Measurements from ENCODE around the gene ADCY3. TPM values are rescaled to one million over a fixed set of nuclear protein-coding genes. Genes with fewer than 3 reads are reported as not detected.

Gene ADCY3
- total RNA-seq, 2 experiments from 2014 or later: 59.5 to 92.8 TPM

DNA sequence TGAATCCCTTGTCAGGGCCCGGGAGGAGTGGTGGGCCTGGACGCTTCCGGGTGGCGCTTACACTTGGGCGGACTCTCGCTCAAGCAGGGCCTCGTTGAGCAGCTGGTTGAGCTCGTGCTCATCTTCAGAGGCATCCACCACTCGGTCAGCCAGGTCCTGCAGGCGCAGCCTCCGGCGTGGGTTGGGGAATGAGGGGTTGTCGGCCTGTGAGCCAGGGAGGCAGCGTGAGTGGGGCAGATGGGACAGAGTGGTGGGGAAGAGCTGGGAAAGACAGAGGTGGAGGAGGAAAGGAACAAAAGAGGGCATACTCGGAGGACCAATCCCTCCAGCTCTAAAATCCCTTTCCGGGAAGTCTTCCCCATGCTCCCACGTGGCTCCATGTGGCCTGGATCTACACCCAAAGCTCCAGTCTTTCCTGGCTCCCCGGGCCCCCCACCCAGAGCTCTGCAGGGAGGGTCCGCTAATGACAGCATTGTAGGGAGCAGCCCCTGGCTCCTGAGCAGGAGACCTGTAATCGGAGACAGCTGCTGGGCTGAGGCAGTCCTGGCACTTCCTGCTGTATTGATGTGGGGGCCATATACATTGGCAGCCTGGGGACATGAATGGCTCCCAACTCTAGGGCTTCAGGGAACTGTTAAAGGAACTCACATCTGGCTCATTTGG lies 85.2 kb downstream of the ADCY3 start:
- Mint-ChIP-seq H3K36me3 (ENCODE audit: low read depth) (peaks cover 16% of the 10 kb centered on the region), H3K27me3 (no peaks in the 10 kb centered on the region), H3K4me3 (no peak overlapping the region), H3K27ac (no peak overlapping the region), H3K9me3 (ENCODE audit: low read depth) (no peaks in the 10 kb centered on the region), H3K4me1 (no peaks in the 10 kb centered on the region)
- ChIA-PET POLR2A (no interaction called here), CTCF (no interaction called here)
- intact Hi-C loops (cut with DNase I, micrococcal nuclease): no loop called here
- no peak for ATAC-seq
- no peak for DNase-seq

DNA sequence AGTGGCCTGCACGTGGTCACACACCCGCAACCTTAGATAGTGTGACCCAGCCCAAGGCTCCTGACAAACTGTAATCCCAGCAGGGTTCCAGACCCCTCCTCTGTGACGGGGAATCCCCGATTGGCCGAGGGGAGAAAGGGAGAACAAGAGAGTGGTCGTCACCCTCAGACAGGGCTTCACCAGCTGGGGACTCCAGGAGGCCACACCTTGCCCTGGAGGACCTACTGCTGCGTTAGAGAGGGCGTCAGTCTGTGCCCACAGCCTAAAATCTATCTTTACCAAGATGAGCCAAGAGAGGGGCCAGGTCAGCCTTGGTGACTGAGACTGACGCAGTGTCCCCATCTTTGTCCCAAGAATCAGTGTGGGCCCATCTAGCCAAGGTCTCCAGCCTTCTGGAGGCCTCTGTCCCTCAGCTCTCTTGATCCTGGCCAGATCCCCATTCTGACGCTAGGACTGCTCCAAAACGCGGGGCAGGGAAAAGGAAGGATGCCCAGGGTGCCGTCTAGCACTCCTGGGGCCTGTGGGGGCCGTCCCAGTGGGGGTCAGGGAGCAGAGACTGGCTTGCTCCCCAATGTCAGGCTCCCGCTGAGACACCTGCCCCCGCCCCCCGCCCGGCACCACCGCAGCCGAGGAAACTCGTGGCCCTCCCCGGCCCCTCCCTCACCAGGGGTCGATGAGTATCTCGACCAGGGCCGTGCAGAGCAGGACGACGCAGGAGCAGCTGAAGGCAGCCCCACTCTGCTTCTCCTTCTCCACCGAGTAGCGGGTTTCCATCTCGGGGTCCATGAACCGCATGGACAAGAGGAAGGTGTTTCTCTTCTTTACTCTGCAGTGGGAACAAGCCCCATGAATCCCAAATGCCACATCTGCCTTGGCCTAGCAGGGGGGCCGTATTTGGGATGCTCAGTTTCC lies 86.0 kb downstream of the ADCY3 start:
- H3K4me1 Mint-ChIP-seq: no peaks in the 10 kb centered on the region
- CTCF ChIA-PET: no interaction called here
- intact Hi-C loops (cut with DNase I, micrococcal nuclease): no loop called here
- POLR2A ChIA-PET: no interaction called here
- H3K27me3 Mint-ChIP-seq: no peaks in the 10 kb centered on the region
- peaks cover 16% of the 10 kb centered on the region for H3K36me3 Mint-ChIP-seq (ENCODE audit: low read depth)
- ATAC-seq: no peak
- DNase-seq: no peak
- no peak overlapping the region for H3K4me3 Mint-ChIP-seq
- H3K27ac Mint-ChIP-seq: no peak overlapping the region
- no peaks in the 10 kb centered on the region for H3K9me3 Mint-ChIP-seq (ENCODE audit: low read depth)

DNA sequence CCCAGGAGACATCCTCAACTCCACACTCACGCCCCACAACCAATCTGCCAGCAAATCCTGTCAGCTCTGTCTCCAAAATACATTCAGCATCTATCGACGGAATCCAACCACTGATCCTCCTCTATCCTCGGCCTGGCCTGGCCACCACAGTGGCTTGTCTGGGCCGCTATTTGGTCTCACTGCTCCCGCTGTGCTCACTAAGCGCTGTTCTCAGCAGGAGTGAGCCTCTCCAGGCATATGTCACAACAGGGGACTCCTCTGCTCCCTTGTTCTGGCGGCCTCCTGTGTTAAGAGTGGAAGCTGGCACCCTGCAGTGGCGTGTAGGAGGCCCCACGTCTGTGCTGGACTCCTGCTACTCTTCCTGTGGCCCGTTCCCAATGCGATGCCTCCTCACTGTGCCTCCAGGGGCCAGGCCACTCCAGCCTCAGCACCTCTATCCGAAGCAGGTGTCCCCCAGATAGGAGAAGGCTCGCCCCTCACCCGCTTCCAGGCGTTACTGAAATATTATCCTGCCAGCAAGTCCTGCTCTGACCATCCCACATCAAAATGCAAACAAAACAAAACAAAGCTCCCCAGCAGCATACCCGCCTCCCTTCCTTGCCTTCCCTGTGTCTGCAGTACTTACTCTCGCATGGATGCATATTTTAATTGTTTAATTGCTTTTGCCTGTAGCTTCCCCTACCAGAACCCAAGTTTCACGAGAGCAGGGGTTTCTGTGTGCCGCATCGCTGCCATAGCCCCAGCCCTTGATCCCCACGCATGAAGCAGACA lies 86.9 kb downstream of the ADCY3 start:
- Mint-ChIP-seq H3K27me3 (no peaks in the 10 kb centered on the region), H3K4me3 (no peak overlapping the region), H3K9me3 (ENCODE audit: low read depth) (no peaks in the 10 kb centered on the region), H3K4me1 (no peaks in the 10 kb centered on the region), H3K27ac (no peak overlapping the region), H3K36me3 (ENCODE audit: low read depth) (peaks cover 16% of the 10 kb centered on the region)
- CTCF ChIA-PET: no interaction called here
- POLR2A ChIA-PET: no interaction called here
- DNase-seq: no peak
- intact Hi-C loops (cut with DNase I, micrococcal nuclease): no loop called here
- ATAC-seq: no peak

DNA sequence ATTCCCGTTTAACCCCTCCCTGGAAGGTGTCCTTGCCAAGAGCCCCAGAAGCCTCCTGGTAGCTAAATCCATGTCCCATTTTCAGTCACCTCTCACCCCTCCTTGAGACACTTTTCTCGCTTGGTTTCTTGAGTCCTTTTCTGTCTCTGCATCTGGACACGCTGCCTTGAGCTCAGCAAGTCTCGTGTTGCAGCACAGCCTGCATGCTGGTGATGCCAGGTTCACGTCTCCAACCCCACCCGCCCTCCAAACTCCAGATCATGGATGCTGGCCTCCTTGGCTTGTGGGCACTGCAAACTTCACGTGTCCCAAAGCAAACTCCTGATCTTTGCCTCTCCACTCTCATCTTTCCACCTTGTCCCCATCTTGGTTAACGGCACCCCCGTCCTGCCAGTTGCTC lies 87.5 kb downstream of the ADCY3 start:
- ChIA-PET POLR2A (no interaction called here), CTCF (no interaction called here)
- H3K36me3 Mint-ChIP-seq (ENCODE audit: low read depth): peaks cover 20% of the 10 kb centered on the region
- no peaks in the 10 kb centered on the region for H3K9me3 Mint-ChIP-seq (ENCODE audit: low read depth)
- H3K27me3 Mint-ChIP-seq: no peaks in the 10 kb centered on the region
- no peak overlapping the region for H3K4me3 Mint-ChIP-seq
- DNase-seq (no peak), ATAC-seq (no peak)
- no peaks in the 10 kb centered on the region for H3K4me1 Mint-ChIP-seq
- H3K27ac Mint-ChIP-seq: no peak overlapping the region
- intact Hi-C loops (cut with DNase I, micrococcal nuclease): no loop called here

DNA sequence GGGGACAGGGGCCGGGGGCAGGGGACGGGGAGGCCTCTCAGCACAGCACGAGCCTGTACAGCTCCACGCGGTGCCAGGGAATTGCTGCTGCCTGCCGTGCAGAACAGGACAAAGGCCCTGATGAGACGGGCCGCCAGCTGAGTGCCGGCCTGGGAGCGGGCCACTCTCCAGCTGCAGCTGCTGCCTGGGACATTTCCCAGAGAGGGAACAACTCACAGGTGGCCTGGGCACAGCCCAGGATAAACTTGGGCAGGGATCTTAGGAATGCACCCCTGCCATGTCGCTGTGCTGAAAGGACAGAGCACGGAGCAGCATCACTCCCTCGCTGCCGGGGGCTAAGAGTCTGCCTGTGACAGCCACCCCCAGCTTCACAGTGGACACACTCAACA lies 88.0 kb downstream of the ADCY3 start:
- ChIA-PET CTCF (no interaction called here), POLR2A (no interaction called here)
- H3K27ac Mint-ChIP-seq: no peak overlapping the region
- ATAC-seq (no peak), DNase-seq (no peak)
- peaks cover 21% of the 10 kb centered on the region for H3K36me3 Mint-ChIP-seq (ENCODE audit: low read depth)
- no peak overlapping the region for H3K4me3 Mint-ChIP-seq
- intact Hi-C loops (cut with DNase I, micrococcal nuclease): no loop called here
- H3K27me3 Mint-ChIP-seq: no peaks in the 10 kb centered on the region
- H3K4me1 Mint-ChIP-seq: peaks cover 4% of the 10 kb centered on the region
- no peaks in the 10 kb centered on the region for H3K9me3 Mint-ChIP-seq (ENCODE audit: low read depth)

DNA sequence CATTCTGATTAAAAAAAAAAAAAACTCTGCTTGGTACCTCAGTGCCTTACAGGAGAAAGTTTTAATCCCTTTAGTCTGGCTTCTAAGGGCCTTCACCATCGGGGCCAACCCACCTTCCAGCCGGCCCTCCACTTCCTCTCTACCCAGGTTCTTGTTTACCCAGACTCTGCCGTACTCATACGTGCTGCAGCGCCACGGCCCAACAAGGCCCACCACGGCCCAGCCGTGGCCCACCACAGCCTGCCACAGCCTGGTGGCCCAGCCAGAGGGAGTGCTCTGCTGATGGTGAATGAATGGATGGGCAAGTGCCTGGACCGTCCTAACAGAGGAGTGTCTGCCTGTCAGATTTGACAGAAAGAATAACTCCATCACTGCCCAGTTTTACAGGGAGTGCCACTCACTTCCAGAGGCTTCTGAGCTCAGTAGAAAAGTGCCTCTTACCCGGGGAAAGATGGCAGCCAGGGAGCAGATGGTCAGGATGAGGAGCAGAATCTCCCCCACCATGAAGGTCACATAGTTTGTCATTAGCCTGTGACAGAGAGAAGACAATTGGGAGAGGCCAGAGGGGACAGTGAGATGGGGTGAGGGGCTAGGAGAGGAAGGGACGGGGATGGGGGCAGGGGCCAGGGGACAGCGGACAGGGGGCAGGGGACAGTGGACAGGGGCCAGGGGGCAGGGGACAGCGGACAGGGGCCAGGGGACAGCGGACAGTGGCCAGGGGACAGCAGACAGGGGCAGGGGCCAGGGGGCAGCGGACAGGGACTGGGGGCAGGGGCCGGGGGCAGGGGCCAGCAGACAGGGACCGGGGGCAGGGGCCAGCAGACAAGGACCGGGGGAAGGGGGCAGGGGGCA lies 88.6 kb downstream of the ADCY3 start:
- Mint-ChIP-seq H3K4me3 (no peak overlapping the region), H3K27me3 (no peaks in the 10 kb centered on the region), H3K36me3 (ENCODE audit: low read depth) (peaks cover 22% of the 10 kb centered on the region), H3K4me1 (peaks cover 11% of the 10 kb centered on the region), H3K27ac (no peak overlapping the region), H3K9me3 (ENCODE audit: low read depth) (no peaks in the 10 kb centered on the region)
- ATAC-seq (no peak), DNase-seq (no peak)
- ChIA-PET CTCF (no interaction called here), POLR2A (no interaction called here)
- intact Hi-C loops (cut with DNase I, micrococcal nuclease): no loop called here

DNA sequence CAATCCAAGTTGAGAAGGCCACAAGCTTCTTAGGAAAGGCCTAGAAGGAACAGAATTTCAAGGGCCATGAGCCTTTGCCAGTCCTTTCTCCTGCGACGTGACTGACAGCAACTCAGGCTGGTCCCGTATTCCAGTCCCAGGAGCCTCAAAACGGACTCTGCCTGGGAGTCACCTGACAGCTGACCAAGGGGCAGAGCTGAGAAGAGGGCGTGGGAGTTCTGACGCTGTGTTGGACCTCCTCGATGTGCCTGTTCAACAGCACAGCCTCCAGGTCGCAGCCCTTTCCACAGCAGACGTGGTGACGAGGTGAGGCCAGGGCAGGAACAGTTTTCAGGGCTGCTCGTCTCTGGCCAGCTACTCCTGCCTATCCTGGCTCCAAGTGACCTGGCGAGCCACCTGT lies 89.3 kb downstream of the ADCY3 start:
- Mint-ChIP-seq H3K36me3 (ENCODE audit: low read depth) (peaks cover 22% of the 10 kb centered on the region), H3K9me3 (ENCODE audit: low read depth) (no peaks in the 10 kb centered on the region), H3K4me1 (peaks cover 17% of the 10 kb centered on the region), H3K27ac (no peak overlapping the region), H3K27me3 (no peaks in the 10 kb centered on the region), H3K4me3 (no peak overlapping the region)
- CTCF ChIA-PET: no interaction called here
- ATAC-seq (no peak), DNase-seq (no peak)
- intact Hi-C loops (cut with DNase I, micrococcal nuclease): no loop called here
- POLR2A ChIA-PET: no interaction called here

DNA sequence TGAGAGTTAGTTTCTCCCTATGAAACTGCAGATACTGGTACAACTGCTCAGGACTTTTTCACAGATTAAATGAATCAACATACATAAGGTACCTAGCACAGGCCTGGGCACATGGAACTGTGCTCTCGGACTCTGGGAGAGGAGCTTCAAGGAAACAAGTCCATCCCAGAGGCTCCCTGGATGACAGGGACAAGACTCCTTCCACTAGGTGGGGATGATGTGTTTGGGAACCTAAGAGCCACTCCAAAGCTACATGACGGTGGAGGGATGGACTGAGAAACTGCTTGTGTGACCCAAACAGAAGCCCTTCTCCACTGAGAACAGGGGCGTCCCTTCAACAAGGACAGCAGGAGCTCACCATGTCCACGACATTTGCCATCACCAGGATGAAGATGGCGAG lies 89.7 kb downstream of the ADCY3 start:
- Mint-ChIP-seq H3K27me3 (no peaks in the 10 kb centered on the region), H3K9me3 (ENCODE audit: low read depth) (no peaks in the 10 kb centered on the region), H3K4me3 (no peak overlapping the region), H3K36me3 (ENCODE audit: low read depth) (peaks cover 26% of the 10 kb centered on the region), H3K27ac (no peak overlapping the region), H3K4me1 (peaks cover 20% of the 10 kb centered on the region)
- ATAC-seq (no peak), DNase-seq (no peak)
- intact Hi-C loops (cut with DNase I, micrococcal nuclease): no loop called here
- ChIA-PET CTCF (no interaction called here), POLR2A (no interaction called here)

DNA sequence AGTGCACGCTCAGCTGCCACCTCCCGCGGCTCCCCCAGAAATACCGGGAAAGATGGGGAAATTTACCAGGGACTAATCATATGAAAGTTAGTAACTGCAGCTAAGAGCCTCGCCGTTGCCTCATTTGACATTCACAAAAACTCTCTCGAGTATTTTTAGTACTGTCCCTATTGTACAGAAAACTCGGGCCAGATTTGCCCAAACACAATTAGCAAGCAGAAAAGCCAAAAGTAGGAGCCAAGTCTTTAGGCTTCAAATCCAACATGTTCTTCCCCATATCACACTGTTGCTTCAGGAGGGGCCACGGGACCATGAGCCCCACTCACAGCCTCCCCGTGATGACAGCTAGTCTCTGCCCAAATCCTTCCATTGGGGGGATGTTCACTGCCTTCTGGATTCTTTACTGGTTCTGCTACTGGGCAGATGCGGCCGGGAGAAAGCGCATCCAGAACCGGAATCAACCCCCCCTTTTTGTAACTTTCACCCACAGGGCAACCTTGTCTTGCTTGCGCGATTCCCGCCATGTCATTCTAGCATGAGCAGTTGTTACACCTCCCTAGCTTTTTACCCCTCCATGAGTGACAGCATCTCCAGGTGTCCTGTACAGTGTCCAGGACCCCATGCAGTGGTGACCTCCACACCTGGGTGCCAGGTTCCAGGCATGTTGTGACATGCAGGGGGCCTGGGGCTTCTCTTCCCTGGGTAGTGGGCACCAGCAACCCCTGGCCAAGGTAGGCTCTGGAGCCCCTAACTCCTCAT lies 91.6 kb downstream of the ADCY3 start:
- DNase-seq: no peak
- Mint-ChIP-seq H3K4me3 (no peak overlapping the region), H3K9me3 (ENCODE audit: low read depth) (no peaks in the 10 kb centered on the region), H3K4me1 (peaks cover 20% of the 10 kb centered on the region), H3K36me3 (ENCODE audit: low read depth) (peaks cover 34% of the 10 kb centered on the region), H3K27ac (no peak overlapping the region), H3K27me3 (no peaks in the 10 kb centered on the region)
- ATAC-seq: no peak
- CTCF ChIA-PET: interaction anchor here (0.6 to 4.1 kb wide), 29 partner anchors 9 to 957 kb away, joined by 3 to 67 read pairs (median 4); partner anchors contain the start of gene ATAD2B
- intact Hi-C loops (cut with DNase I, micrococcal nuclease): no loop called here
- POLR2A ChIA-PET: no interaction called here

DNA sequence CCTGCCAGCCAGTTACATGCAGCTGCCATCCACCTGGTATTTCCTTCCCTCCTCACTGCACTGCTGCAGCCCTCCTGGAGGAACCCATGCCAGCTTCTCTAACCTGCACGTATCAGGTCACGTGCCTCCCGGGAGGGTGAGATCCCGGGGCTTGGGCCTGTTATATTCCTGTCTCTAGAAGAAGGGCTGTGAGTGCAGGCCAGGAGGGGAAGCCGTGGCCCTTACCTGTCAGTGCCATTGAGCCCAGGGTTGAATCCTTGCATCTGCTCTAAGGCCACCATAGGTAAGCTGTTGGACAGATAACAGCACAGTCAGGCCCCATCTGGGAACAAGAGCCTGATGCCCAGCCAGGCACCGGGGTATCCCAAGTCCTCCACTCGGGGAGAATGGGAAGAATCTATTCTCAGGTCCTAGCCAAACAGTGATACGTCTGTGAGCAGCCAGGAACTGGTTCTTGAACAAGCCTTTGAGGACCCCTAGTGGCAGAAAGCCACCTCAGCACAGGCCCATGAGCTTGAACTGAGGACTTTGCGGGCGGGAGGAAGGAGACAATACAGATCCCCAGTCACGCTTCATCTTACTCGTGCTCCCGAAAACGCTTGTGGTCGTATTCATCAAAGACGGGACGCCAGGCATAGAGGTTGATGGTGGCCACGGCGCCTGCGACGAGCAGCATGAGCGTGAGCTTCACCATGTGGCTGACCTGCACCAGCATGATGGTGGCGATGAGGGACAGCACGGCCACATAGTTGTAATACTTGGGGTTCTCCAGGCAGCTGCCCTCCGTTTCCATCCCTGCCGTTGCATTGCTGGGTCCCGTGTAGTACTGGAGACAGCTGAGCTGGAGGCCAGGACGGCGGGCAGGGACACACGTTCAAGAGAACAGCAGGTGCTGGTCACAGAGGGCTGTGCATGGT lies 92.5 kb downstream of the ADCY3 start:
- Mint-ChIP-seq H3K27ac (no peak overlapping the region), H3K9me3 (ENCODE audit: low read depth) (no peaks in the 10 kb centered on the region), H3K4me3 (no peak overlapping the region), H3K36me3 (ENCODE audit: low read depth) (peaks cover 39% of the 10 kb centered on the region), H3K27me3 (no peaks in the 10 kb centered on the region), H3K4me1 (peaks cover 20% of the 10 kb centered on the region)
- ChIA-PET POLR2A (no interaction called here), CTCF (interaction anchor here (0.5 to 4.1 kb wide), 29 partner anchors 9 to 957 kb away, joined by 3 to 67 read pairs (median 4); partner anchors contain the start of gene ATAD2B)
- ATAC-seq (peak; percentile 85), DNase-seq (peak; percentile 84)
- intact Hi-C loops (cut with DNase I, micrococcal nuclease): loop anchor here (1.0 kb wide), 3 partner anchors 337 to 417 kb away; no protein-coding TSS in a partner anchor
